A549 (cell line): ENCODE results near the gene SLC6A6.

Source experiments
- PBX3 ChIP-seq: IDR thresholded peaks from 2 replicates; pipeline ENCODE4 v1.6.1; 2012
- POLR2A ChIP-seq: IDR thresholded peaks from 2 replicates; pipeline ENCODE4 v1.6.1; 2012; ENCODE audit warnings: mild to moderate bottlenecking, low read length

GRCh38 chr3:14445773-14446172 is 43.4 kb downstream of the SLC6A6 start:
- TF ChIP-seq PBX3 (no peak), POLR2A (no peak)
